ENCODE measurements around the gene MTOR. TPM values are rescaled to one million over a fixed set of nuclear protein-coding genes. Genes with fewer than 3 reads are reported as not detected.
"Not testable (repeated sequence)": the region's sequence is repeated elsewhere in the genome, so short reads cannot be mapped to it uniquely, and the experiment has no call there.

Gene MTOR
- total RNA-seq, 4 donors from 2014 or later: 32.4 to 55.4 (median 42.5) TPM

DNA sequence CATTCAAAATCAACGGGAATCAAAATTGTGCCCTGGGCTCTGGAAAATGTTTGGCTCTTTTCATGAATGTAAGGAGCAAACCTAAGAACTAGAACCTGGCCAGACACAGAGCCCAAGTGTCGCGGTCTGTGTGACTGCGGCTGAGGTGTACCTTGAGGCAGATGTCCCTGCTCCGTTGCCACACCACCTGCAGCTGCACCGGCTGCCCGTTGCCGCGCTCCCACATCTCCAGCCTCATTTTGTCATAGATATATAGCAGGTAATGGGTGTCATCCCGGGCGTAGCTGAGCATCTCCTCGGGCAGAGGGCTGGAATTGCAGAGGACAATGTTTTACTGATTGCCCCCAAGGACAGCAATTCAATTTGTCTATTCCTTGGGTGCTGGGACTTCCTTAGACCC lies 181.4 kb downstream of the MTOR start:
- peaks cover 0 to 74% of the 10 kb centered on the region in 2 donors for H3K36me3 ChIP-seq
- ATAC-seq: no peak
- H3K27ac ChIP-seq: no peak overlapping the region
- no peak overlapping the region for H3K4me3 ChIP-seq
- H3K4me1 ChIP-seq: no peaks in the 10 kb centered on the region
- H3K27me3 ChIP-seq: no peaks in the 10 kb centered on the region
- TF ChIP-seq EP300 (IDR thresholded peaks at IDR 0.05): no peak
- TF ChIP-seq, protein P1, sequence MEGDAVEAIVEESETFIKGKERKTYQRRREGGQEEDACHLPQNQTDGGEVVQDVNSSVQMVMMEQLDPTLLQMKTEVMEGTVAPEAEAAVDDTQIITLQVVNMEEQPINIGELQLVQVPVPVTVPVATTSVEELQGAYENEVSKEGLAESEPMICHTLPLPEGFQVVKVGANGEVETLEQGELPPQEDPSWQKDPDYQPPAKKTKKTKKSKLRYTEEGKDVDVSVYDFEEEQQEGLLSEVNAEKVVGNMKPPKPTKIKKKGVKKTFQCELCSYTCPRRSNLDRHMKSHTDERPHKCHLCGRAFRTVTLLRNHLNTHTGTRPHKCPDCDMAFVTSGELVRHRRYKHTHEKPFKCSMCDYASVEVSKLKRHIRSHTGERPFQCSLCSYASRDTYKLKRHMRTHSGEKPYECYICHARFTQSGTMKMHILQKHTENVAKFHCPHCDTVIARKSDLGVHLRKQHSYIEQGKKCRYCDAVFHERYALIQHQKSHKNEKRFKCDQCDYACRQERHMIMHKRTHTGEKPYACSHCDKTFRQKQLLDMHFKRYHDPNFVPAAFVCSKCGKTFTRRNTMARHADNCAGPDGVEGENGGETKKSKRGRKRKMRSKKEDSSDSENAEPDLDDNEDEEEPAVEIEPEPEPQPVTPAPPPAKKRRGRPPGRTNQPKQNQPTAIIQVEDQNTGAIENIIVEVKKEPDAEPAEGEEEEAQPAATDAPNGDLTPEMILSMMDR (IDR thresholded peaks at IDR 0.05): no peak
- no peak for TF ChIP-seq POLR2AphosphoS5 (IDR thresholded peaks at IDR 0.05)
- no peak for TF ChIP-seq POLR2A (IDR thresholded peaks at IDR 0.05)
- 80 to 87% methylated on average over 2 to 10 of the region's 12 CpGs for WGBS, 2 donors (ENCODE audit: low coverage in 1 of 2)
- H3K9me3 ChIP-seq: no peaks in the 10 kb centered on the region

DNA sequence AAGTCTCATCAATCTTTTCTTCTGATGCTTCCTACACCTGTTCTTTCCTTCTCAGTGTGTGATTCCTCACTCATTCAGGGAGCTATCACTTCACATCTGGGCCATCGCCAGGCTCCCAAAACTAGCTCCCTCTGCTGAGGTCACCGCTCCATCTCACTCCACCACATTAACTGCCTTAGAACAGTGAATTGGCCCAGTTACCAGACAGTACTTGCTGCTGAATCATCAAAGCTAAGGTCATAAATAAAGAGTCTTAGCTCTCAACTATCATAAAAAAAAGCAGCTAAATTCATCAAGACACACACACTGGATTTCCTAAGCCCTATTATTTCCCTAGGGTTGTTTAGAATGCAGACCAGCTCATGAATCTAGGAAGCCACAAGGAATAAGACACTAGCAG lies 183.7 kb downstream of the MTOR start:
- TF ChIP-seq, protein P1 (IDR thresholded peaks at IDR 0.05): no peak
- no peak for TF ChIP-seq EP300 (IDR thresholded peaks at IDR 0.05)
- TF ChIP-seq POLR2AphosphoS5 (IDR thresholded peaks at IDR 0.05): no peak
- TF ChIP-seq POLR2A (IDR thresholded peaks at IDR 0.05): no peak
- Histone ChIP-seq H3K4me1 (no peaks in the 10 kb centered on the region), H3K27me3 (no peaks in the 10 kb centered on the region), H3K36me3 (peaks cover 0 to 97% of the 10 kb centered on the region in 2 donors), H3K27ac (no peak overlapping the region), H3K9me3 (no peaks in the 10 kb centered on the region), H3K4me3 (no peak overlapping the region)
- no peak for ATAC-seq
- WGBS, 2 donors (ENCODE audit: low coverage in 1 of 2): 86 to 100% methylated on average over 1 to 2 of the region's 2 CpGs

GRCh38 chr1:11073398-11073797 lies 189.0 kb downstream of the MTOR start:
- H3K36me3 ChIP-seq: peaks cover 0 to 100% of the 10 kb centered on the region in 2 donors
- not testable (repeated sequence) for H3K27me3 ChIP-seq, ATAC-seq, H3K9me3 ChIP-seq, H3K4me3 ChIP-seq, H3K27ac ChIP-seq, H3K4me1 ChIP-seq
- WGBS, 2 donors (ENCODE audit: low coverage in 1 of 2): 91 to 96% methylated on average over 3 to 4 of the region's 7 CpGs

DNA sequence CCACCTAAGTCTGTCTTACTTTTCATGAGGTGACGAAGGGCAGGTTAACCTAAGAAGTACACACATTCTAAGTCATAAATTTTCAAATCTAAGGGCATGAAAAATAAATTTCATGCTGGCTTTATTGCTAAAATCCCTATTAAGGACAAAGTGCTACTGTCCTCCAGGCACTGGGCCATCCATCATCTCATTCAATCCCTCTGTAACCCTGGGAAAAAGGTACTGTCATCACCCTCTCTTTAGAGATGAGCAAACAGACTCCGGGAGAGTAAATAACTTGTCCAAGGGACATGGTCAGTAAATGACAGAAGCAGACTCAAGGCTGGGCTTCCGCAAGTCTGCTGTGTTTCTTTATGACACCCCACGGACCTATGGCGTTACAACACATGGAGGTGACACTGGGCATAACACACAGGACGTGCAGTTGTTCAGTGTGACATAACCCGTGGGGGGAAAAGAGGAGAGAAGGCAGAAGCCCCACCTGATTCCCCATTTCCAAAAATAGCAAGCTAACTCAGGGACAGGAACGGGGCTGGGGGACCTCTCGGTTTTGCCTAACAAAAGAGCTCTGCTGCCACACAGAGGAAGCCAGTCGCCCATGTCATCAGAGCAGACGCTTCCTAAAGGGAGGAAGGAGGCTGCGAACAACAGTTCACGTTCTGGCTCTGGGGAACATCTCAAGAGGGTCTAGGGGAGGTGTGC lies 190.0 kb downstream of the MTOR start:
- no peaks in the 10 kb centered on the region for H3K9me3 ChIP-seq
- H3K4me1 ChIP-seq: no peaks in the 10 kb centered on the region
- WGBS, 2 donors (ENCODE audit: low coverage in 1 of 2): 69 to 83% methylated on average over 3 to 8 of the region's 13 CpGs
- H3K27ac ChIP-seq: no peak overlapping the region
- no peaks in the 10 kb centered on the region for H3K27me3 ChIP-seq
- peaks cover 0 to 100% of the 10 kb centered on the region in 2 donors for H3K36me3 ChIP-seq
- no peak for TF ChIP-seq POLR2A (IDR thresholded peaks at IDR 0.05)
- no peak for TF ChIP-seq EP300 (IDR thresholded peaks at IDR 0.05)
- TF ChIP-seq POLR2AphosphoS5 (IDR thresholded peaks at IDR 0.05): no peak
- TF ChIP-seq, protein P1 (IDR thresholded peaks at IDR 0.05): no peak
- H3K4me3 ChIP-seq: no peak overlapping the region
- ATAC-seq: no peak

GRCh38 chr1:11071463-11072215 lies 190.7 kb downstream of the MTOR start:
- Histone ChIP-seq H3K4me3 (no peak overlapping the region), H3K36me3 (peaks cover 0 to 100% of the 10 kb centered on the region in 2 donors), H3K27me3 (no peaks in the 10 kb centered on the region), H3K4me1 (no peaks in the 10 kb centered on the region), H3K9me3 (no peaks in the 10 kb centered on the region), H3K27ac (no peak overlapping the region)
- 69 to 84% methylated on average over 12 to 13 of the region's 15 CpGs for WGBS, 2 donors (ENCODE audit: low coverage in 1 of 2)
- no peak for TF ChIP-seq EP300 (IDR thresholded peaks at IDR 0.05)
- TF ChIP-seq, protein P1 (IDR thresholded peaks at IDR 0.05): no peak
- TF ChIP-seq POLR2AphosphoS5 (IDR thresholded peaks at IDR 0.05): no peak
- TF ChIP-seq POLR2A (IDR thresholded peaks at IDR 0.05): no peak
- ATAC-seq: no peak
